ENCODE measurements around the gene UTS2.

Gene UTS2

DNA sequence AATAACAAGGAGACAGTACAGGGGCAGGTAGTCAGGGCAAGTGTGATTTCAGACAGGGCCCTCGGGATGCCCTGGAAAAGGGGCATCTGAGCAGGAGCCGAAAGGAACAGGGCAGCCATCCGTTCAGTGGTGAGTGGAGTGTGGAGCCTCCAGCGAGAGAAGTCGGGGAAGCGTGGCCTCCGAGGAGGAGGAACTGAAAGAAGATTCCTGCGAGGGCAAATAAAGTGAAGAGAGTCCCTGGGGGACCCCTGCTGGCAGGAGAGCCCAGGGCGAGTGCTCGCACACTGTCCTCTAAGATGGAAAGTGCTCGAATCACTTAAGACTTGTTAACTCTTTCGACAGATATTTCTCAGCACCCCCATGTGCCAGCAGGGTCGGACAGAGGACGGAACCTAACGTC, 3.5 kb upstream of the UTS2 start:
- TF ChIP-seq, protein P1, sequence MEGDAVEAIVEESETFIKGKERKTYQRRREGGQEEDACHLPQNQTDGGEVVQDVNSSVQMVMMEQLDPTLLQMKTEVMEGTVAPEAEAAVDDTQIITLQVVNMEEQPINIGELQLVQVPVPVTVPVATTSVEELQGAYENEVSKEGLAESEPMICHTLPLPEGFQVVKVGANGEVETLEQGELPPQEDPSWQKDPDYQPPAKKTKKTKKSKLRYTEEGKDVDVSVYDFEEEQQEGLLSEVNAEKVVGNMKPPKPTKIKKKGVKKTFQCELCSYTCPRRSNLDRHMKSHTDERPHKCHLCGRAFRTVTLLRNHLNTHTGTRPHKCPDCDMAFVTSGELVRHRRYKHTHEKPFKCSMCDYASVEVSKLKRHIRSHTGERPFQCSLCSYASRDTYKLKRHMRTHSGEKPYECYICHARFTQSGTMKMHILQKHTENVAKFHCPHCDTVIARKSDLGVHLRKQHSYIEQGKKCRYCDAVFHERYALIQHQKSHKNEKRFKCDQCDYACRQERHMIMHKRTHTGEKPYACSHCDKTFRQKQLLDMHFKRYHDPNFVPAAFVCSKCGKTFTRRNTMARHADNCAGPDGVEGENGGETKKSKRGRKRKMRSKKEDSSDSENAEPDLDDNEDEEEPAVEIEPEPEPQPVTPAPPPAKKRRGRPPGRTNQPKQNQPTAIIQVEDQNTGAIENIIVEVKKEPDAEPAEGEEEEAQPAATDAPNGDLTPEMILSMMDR (conservative IDR thresholded peaks at IDR 0.05; ENCODE audit: low read depth, low read length): peak; percentile 31
- H3K4me3 ChIP-seq (ENCODE audit: low read depth, low read length): no peak overlapping the region
- DNase-seq (ENCODE audit: low read depth): peak; percentile 7

DNA sequence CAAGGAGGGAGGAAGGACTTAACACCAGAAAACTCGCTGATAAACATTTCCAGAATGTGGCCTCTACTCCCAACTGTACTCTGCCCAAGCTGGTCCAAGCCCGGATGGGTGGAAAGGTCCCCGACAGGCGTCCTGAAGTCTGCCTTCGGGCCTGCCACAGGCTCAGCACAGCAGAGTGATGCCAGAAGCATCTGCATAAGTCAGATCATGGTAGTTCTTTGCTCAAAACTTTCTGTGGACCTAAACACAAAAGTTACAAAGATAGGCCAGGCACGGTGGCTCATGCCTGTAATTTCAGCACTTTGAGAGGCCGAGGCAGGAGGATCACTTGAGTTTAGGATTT, 790 bp upstream of the UTS2 start:
- H3K4me3 ChIP-seq (ENCODE audit: low read depth, low read length): no peak overlapping the region
- no peak for DNase-seq (ENCODE audit: low read depth)
- TF ChIP-seq, protein P1 (conservative IDR thresholded peaks at IDR 0.05; ENCODE audit: low read depth, low read length): no peak

DNA sequence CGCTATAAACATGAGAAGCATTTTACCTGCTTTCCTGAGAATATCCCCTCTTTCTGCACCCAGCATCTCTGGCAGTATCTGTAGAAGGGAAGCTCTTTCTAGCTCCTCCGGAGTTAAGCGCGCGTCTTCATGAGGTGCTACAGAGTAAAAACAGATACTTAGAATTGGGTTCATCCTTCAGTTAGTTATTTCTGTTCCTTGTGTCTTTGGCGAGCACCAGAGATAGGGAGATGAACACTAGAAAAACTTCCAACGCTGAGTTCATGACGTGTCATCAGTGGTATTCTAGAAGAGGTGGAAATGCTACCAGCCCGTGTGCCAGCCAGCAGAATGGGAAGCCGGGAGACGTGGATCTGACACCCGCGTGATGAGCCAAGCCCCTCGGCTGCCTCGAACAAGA, 2.1 kb downstream of the UTS2 start:
- no peak overlapping the region for H3K4me3 ChIP-seq (ENCODE audit: low read depth, low read length)
- TF ChIP-seq, protein P1 (conservative IDR thresholded peaks at IDR 0.05; ENCODE audit: low read depth, low read length): no peak
- no peak for DNase-seq (ENCODE audit: low read depth)

DNA sequence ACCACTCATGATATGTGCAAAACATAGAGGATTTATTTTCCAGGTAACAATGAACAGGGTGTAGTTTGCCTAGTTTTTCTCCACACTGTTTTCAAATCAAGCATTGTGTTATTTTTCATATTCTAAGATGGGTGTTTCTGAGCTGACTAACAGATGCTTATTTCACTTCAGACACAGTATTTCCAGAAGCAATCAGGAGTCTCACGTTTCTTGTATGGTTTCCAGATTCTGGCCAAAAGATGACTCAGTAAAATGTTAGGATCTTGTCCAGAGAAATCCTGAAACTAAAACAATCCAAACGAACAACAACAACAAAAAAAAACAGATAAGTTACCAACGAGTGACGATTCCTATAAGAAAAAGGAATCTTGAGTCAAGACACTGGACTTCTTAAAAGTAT, 5.3 kb downstream of the UTS2 start:
- peak; percentile 53 for DNase-seq (ENCODE audit: low read depth)

DNA sequence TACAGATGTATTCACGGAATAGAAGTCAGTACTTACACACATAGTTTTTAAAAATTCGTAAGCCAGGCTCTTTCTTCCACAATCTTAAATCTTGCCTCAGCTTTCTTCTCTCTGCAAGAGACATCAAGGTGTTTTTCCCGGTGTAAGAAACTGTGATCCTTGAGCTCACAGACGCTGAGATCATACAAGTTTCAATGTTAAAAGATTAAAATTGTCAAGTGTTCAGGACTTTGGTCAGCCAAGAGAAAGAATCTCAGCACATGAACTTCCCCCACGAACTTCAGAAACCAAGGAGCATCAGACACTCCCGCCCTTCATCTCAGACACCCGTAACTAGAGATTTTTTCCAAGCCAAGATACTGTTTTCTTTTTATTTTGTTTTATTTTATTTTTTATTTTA, 6.2 kb downstream of the UTS2 start:
- no peak for DNase-seq (ENCODE audit: low read depth)
- TF ChIP-seq, protein P1 (conservative IDR thresholded peaks at IDR 0.05; ENCODE audit: low read depth, low read length): no peak
- no peak overlapping the region for H3K4me3 ChIP-seq (ENCODE audit: low read depth, low read length)

More for the DNA sequence above, 5.3 kb downstream of the UTS2 start:
- TF ChIP-seq, protein P1 (conservative IDR thresholded peaks at IDR 0.05; ENCODE audit: low read depth, low read length): no peak
- H3K4me3 ChIP-seq (ENCODE audit: low read depth, low read length): no peak overlapping the region

DNA sequence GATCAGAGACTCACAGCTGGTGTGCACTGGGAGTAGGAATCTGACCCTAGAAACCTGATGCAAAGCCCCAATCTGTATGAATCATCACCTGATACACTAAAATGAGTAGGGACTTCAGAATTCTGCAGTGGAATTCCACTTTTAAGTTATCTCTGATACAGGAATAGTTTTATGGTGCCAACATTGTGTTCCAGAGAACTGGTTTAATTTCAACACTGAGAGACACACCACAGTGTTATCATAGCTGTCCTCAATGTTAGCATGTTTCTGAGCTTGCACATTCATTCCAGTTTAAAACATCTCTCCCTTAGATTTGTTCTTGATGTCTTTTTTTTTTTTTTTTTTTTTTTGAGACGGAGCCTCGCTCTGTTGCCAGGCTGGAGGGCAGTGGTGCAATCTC, 7.1 kb downstream of the UTS2 start:
- DNase-seq (ENCODE audit: low read depth): peak; percentile 7
- TF ChIP-seq, protein P1 (conservative IDR thresholded peaks at IDR 0.05; ENCODE audit: low read depth, low read length): no peak
- no peak overlapping the region for H3K4me3 ChIP-seq (ENCODE audit: low read depth, low read length)

DNA sequence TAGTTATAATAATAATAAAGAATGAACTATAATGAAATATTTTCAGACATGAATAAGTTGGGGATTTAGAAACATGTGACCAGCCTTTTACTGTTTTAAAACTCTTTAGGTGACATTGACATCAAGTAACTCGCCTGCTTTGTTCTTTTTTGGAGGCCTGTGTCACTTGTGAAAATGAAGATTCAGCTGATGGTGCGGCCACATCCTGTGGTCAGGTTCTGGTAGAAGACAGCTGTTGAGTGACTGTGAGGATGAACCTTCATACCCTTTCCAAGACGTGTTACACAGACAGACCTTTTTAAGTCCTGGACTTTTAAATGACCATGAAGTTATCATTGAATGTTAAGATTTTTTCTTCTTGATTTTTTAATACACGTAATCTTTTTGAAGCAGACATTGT, 10.3 kb downstream of the UTS2 start:
- no peak overlapping the region for H3K4me3 ChIP-seq (ENCODE audit: low read depth, low read length)
- DNase-seq (ENCODE audit: low read depth): no peak
- TF ChIP-seq, protein P1 (conservative IDR thresholded peaks at IDR 0.05; ENCODE audit: low read depth, low read length): no peak

Measured in choroid plexus epithelial cell (primary cell).